OCI-LY7 (cell line): ENCODE results near the gene MAP3K13. TPM values are rescaled to one million over a fixed set of nuclear protein-coding genes. Genes with fewer than 3 reads are reported as not detected.
A peak's percentile ranks its signal among the peaks of the same experiment; 100 is the strongest.

Experiments
- BruUV-seq: library from RNA; stranded (reverse); fragments of 400-500 nt; replicated peaks from 2 replicates; lab custom pipeline; 2021; lab: Mats Ljungman, UMichigan
- CTCF ChIA-PET: fragments of 300-600 bp; sonication (Branson Sonifier 250); formaldehyde crosslinking; loops from one replicate; lab custom pipeline; 2022; ENCODE audit warnings: antibody characterized with exemption; ENCODE audit not compliant: unreplicated experiment; lab: Charles Lee
- POLR2A ChIA-PET: fragments of 300-600 bp; sonication (Branson Sonifier 250); formaldehyde crosslinking; loops from one replicate; lab custom pipeline; 2022; ENCODE audit warnings: antibody characterized with exemption; lab: Charles Lee
- DNase-seq: peaks from one replicate; pipeline ENCODE4 v3.0.0-alpha.2; 2015; ENCODE audit warnings: low spot score
- H2AFZ ChIP-seq: fragments of 200-600 bp; sonication (generic), shearing (Covaris generic); 2 replicates; pipeline ENCODE4 v1.6.1; 2014; ENCODE audit warnings: mild to moderate bottlenecking, antibody characterized with exemption, low read length, moderate library complexity
- H3K27ac ChIP-seq: fragments of 200-600 bp; sonication (generic); 2 replicates; pipeline ENCODE4 v1.5.1; 2014; ENCODE audit warnings: mixed run types, low read depth, mild to moderate bottlenecking, moderate library complexity, low read length, inconsistent platforms; ENCODE audit not compliant: poor library complexity, severe bottlenecking
- H3K36me3 ChIP-seq: fragments of 200-600 bp; sonication (generic); 2 replicates; pipeline ENCODE4 v1.6.1; 2014; ENCODE audit warnings: mild to moderate bottlenecking, antibody characterized with exemption, low read length, moderate library complexity, mixed read lengths; ENCODE audit not compliant: insufficient read depth
- H3K4me1 ChIP-seq: fragments of 200-600 bp; sonication (generic); 2 replicates; pipeline ENCODE4 v1.5.1; 2014; ENCODE audit warnings: mild to moderate bottlenecking, low read length; ENCODE audit not compliant: insufficient read depth, poor library complexity, severe bottlenecking
- H3K4me2 ChIP-seq: fragments of 200-600 bp; sonication (generic); 2 replicates; pipeline ENCODE4 v1.6.1; 2014; ENCODE audit warnings: mild to moderate bottlenecking, low read length
- H3K4me3 ChIP-seq: fragments of 200-600 bp; sonication (generic); 2 replicates; pipeline ENCODE4 v1.5.1; 2014; ENCODE audit warnings: mild to moderate bottlenecking, low read depth, low read length; ENCODE audit not compliant: poor library complexity, severe bottlenecking
- H3K79me2 ChIP-seq: fragments of 200-600 bp; sonication (generic); 2 replicates; pipeline ENCODE4 v1.6.1; 2016; ENCODE audit warnings: low read depth, mild to moderate bottlenecking, low read length, moderate library complexity, mixed read lengths; ENCODE audit not compliant: insufficient read depth
- H3K9me2 ChIP-seq: fragments of 200-600 bp; sonication (generic); 2 replicates; pipeline ENCODE4 v1.6.1; 2016; ENCODE audit warnings: mild to moderate bottlenecking, low read length, mixed read lengths; ENCODE audit not compliant: insufficient read depth
- H3K9me3 ChIP-seq: fragments of 200-600 bp; sonication (generic); 2 replicates; pipeline ENCODE4 v1.6.1; 2014; ENCODE audit warnings: mild to moderate bottlenecking, mixed run types, low read length, mixed read lengths
- H4K20me1 ChIP-seq: fragments of 200-600 bp; sonication (generic); 2 replicates; pipeline ENCODE4 v1.6.1; 2014; ENCODE audit warnings: mild to moderate bottlenecking, antibody characterized with exemption, low read length, moderate library complexity, mixed read lengths; ENCODE audit not compliant: insufficient read depth
- CTCF ChIP-seq: fragments of 200-600 bp; sonication (generic); conservative IDR thresholded peaks from 2 replicates; pipeline ENCODE4 v1.5.1; 2014; ENCODE audit warnings: mild to moderate bottlenecking, antibody characterized with exemption, low read length, moderate library complexity, mixed read lengths
- EZH2phosphoT487 ChIP-seq: fragments of 200-600 bp; sonication (generic); IDR thresholded peaks from 2 replicates; pipeline ENCODE4 v1.6.1; 2018; ENCODE audit warnings: low read depth, borderline replicate concordance, mild to moderate bottlenecking, mixed run types, antibody characterized with exemption, low read length, moderate library complexity, mixed read lengths
- intact Hi-C: fragments of 100-400 bp; cut with micrococcal nuclease; formaldehyde crosslinking; loops from one replicate; pipeline ENCODE4 v1.10.0; 2022; ENCODE audit not compliant: unreplicated experiment
- total RNA-seq, 2 experiments: library from RNA; depleted of rRNA in 1 of 2; stranded (reverse); fragments of >200 nt in 1 of 2; shearing (Covaris generic) in 1 of 2; gene quantifications; 2 replicates each; pipeline ENCODE4 v1.2.3, GENCODE V29; 2014 to 2022

The MAP3K13 gene
- total RNA-seq, 2 experiments from 2014 or later, result 7.6 to 15.0 TPM

DNA sequence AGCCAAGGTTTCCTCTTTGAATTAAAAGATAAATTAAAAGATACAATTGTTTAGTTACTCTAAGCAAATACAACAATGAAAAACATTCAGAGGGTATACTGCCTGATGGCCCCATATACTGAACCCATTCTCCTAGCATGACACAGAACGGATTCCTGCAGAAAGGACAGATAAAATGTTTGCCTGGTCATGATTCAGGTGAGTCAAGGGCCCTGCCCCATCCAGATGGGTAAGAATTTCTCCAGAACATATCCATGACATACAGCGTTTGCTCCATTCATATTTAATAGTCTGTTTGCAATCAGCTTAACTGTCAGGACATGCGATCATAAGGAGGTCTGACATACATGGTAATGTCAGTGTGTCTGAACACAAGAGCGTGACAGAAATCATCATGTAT, 127.3 kb downstream of the MAP3K13 start:
- TF ChIP-seq CTCF, result no peak
- TF ChIP-seq EZH2phosphoT487, result no peak
- H3K36me3 ChIP-seq, result peaks cover 18% of the 10 kb centered on the region
- intact Hi-C loops, result no loop called here
- no peak overlapping the region for H3K27ac ChIP-seq
- H2AFZ ChIP-seq, result no peak overlapping the region
- H3K4me3 ChIP-seq, result no peak overlapping the region
- no peak overlapping the region for H3K4me2 ChIP-seq
- H3K9me3 ChIP-seq, result no peaks in the 10 kb centered on the region
- H4K20me1 ChIP-seq, result no peaks in the 10 kb centered on the region
- H3K79me2 ChIP-seq, result no peaks in the 10 kb centered on the region
- POLR2A ChIA-PET, result interaction anchor here (0.6 kb wide), 1 partner anchor 63 kb away, joined by 3 read pairs; no protein-coding TSS in a partner anchor
- no peaks in the 10 kb centered on the region for H3K9me2 ChIP-seq
- no peaks in the 10 kb centered on the region for H3K4me1 ChIP-seq
- BruUV-seq, result no TSS peak
- CTCF ChIA-PET, result no interaction called here
- no peak for DNase-seq

DNA sequence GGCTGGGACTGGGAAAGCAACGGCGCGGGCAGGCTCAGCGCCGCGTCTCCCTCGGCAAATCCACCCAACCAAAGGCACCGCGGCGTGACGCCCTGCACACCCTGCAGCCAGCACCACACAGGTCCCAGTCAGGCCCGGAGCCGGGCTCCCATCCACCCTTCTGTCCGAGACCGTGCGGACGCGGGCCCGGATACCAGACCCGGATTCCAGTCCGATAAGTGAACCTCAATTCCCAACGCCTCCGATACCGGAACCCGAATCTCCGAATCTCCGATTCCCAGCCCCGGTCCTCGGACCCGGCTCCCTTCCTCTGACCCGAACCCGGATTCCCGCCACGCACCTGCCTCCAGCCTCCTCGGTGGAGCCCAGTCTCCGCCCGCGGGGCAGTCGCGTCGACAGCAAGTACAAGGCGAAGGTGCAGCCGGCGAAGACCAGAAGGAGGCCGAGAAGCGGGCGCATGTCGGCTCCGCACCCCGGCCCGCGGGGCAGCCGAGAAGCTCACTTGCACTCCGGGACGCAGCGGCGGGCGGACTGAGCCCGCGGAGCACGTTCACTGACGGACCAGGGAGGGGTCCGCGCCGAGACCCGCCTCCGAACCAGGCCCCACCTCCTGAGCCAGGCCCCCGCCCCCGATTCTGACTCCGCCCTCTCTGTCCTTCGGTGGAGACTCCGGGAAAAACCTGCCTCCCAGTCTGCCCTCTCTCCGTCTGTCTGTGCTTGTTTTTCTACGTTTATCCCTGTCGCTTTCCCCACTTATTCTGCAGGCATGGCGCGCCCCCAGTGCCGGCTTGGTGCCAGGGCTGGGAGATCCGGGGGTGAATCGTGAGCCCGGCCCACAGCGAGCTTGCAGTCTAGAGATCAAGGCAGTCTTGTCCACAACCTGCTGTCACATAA, 135.8 kb downstream of the MAP3K13 start, which contains the start of gene TMEM41A:
Gene TMEM41A (minus strand): TSS at position 533 of the 894 bp plus-strand sequence. CDS start 74 bp downstream, at position 459.
- no peaks in the 10 kb centered on the region for H4K20me1 ChIP-seq
- H3K36me3 ChIP-seq, result peaks cover 24% of the 10 kb centered on the region
- TF ChIP-seq EZH2phosphoT487 (no peak), CTCF (no peak)
- H3K27ac ChIP-seq, result peak within 1 kb of the TSS; percentile 63
- peak within 1 kb of the TSS; percentile 60 for H3K4me2 ChIP-seq
- intact Hi-C loops, result no loop called here
- peak within 1 kb of the TSS; percentile 84 for H2AFZ ChIP-seq
- H3K4me1 ChIP-seq, result peaks cover 8% of the 10 kb centered on the region
- H3K79me2 ChIP-seq, result peaks cover 12% of the 10 kb centered on the region; the same call in 1 of the 2 replicates
- BruUV-seq, result no TSS peak
- peak within 1 kb of the TSS; percentile 84 for H3K4me3 ChIP-seq
- peak; percentile 81 for DNase-seq
- ChIA-PET CTCF (no interaction called here), POLR2A (interaction anchor here (0.6 kb wide), 1 partner anchor 296 kb away, joined by 4 read pairs; no protein-coding TSS in a partner anchor)
- H3K9me2 ChIP-seq, result no peaks in the 10 kb centered on the region
- H3K9me3 ChIP-seq, result no peaks in the 10 kb centered on the region
